ENCODE data around the gene PRR4.

Gene PRR4

GRCh38 chr12:10824957-10825356, 24.3 kb downstream of the PRR4 start:
- Histone ChIP-seq H3K36me3 (ENCODE audit: control insufficient read depth in 2 of 2, insufficient read depth in 1 of 2, low read length in 2 of 2) (no peaks in the 10 kb centered on the region), H3K9me3 (ENCODE audit: control insufficient read depth, insufficient read depth, low read depth, low read length) (no peaks in the 10 kb centered on the region), H3K27ac (ENCODE audit: extremely low read depth, low read depth, low read length) (no peak overlapping the region), H3K4me3 (ENCODE audit: low read depth, low read length) (no peak overlapping the region), H3K4me1 (ENCODE audit: control insufficient read depth, insufficient read depth, low read length) (no peaks in the 10 kb centered on the region)
- TF ChIP-seq, protein P1, sequence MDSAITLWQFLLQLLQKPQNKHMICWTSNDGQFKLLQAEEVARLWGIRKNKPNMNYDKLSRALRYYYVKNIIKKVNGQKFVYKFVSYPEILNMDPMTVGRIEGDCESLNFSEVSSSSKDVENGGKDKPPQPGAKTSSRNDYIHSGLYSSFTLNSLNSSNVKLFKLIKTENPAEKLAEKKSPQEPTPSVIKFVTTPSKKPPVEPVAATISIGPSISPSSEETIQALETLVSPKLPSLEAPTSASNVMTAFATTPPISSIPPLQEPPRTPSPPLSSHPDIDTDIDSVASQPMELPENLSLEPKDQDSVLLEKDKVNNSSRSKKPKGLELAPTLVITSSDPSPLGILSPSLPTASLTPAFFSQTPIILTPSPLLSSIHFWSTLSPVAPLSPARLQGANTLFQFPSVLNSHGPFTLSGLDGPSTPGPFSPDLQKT (IDR thresholded peaks at IDR 0.05; ENCODE audit: borderline replicate concordance, low read depth, low read length): no peak
- no peak for TF ChIP-seq ZNF600 (tag by site-specific recombination; IDR thresholded peaks at IDR 0.05)
- TF ChIP-seq BCL11B (tag by site-specific recombination; IDR thresholded peaks at IDR 0.05; ENCODE audit: low read depth): no peak
- no peak for TF ChIP-seq GFI1B (tag by site-specific recombination; IDR thresholded peaks at IDR 0.05)
- no peak for TF ChIP-seq ZBTB10 (tag by site-specific recombination; IDR thresholded peaks at IDR 0.05)
- no peak for TF ChIP-seq ZNF473 (tag by site-specific recombination; IDR thresholded peaks at IDR 0.05)
- TF ChIP-seq ZNF157 (tag by site-specific recombination; IDR thresholded peaks at IDR 0.05): no peak
- TF ChIP-seq ZNF184 (tag by site-specific recombination; IDR thresholded peaks at IDR 0.05): no peak
- no peak for TF ChIP-seq AEBP2 (tag by site-specific recombination; IDR thresholded peaks at IDR 0.05; ENCODE audit: borderline replicate concordance)
- TF ChIP-seq ZNF530 (tag by site-specific recombination; IDR thresholded peaks at IDR 0.05; ENCODE audit: low read depth): no peak
- TF ChIP-seq ZNF133 (tag by site-specific recombination; IDR thresholded peaks at IDR 0.05): no peak
- TF ChIP-seq ZNF239 (tag by site-specific recombination; IDR thresholded peaks at IDR 0.05): no peak
- TF ChIP-seq ZBTB8A (tag by site-specific recombination; IDR thresholded peaks at IDR 0.05): no peak
- no peak for TF ChIP-seq ZNF354C (tag by site-specific recombination; IDR thresholded peaks at IDR 0.05; ENCODE audit: borderline replicate concordance, low read depth)
- no peak for TF ChIP-seq GLI2 (tag by site-specific recombination; IDR thresholded peaks at IDR 0.05; ENCODE audit: borderline replicate concordance, low read depth)
- no peak for TF ChIP-seq ZNF37A (tag by site-specific recombination; IDR thresholded peaks at IDR 0.05)
- no peak for TF ChIP-seq SP7 (tag by site-specific recombination; IDR thresholded peaks at IDR 0.05)
- TF ChIP-seq ZNF792 (tag by site-specific recombination; IDR thresholded peaks at IDR 0.05): no peak
- TF ChIP-seq, protein P2, sequence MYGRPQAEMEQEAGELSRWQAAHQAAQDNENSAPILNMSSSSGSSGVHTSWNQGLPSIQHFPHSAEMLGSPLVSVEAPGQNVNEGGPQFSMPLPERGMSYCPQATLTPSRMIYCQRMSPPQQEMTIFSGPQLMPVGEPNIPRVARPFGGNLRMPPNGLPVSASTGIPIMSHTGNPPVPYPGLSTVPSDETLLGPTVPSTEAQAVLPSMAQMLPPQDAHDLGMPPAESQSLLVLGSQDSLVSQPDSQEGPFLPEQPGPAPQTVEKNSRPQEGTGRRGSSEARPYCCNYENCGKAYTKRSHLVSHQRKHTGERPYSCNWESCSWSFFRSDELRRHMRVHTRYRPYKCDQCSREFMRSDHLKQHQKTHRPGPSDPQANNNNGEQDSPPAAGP (tag by site-specific recombination; IDR thresholded peaks at IDR 0.05): no peak
- no peak for TF ChIP-seq GLIS1 (tag by site-specific recombination; IDR thresholded peaks at IDR 0.05)
- CTCF ChIA-PET: no interaction called here
- POLR2A ChIA-PET: no interaction called here

- ChIA-PET CTCF (no interaction called here), POLR2A (no interaction called here)
- TF ChIP-seq, protein P3, sequence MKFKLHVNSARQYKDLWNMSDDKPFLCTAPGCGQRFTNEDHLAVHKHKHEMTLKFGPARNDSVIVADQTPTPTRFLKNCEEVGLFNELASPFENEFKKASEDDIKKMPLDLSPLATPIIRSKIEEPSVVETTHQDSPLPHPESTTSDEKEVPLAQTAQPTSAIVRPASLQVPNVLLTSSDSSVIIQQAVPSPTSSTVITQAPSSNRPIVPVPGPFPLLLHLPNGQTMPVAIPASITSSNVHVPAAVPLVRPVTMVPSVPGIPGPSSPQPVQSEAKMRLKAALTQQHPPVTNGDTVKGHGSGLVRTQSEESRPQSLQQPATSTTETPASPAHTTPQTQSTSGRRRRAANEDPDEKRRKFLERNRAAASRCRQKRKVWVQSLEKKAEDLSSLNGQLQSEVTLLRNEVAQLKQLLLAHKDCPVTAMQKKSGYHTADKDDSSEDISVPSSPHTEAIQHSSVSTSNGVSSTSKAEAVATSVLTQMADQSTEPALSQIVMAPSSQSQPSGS (tag by site-specific recombination; IDR thresholded peaks at IDR 0.05; ENCODE audit: low read depth): peak; percentile 52
- TF ChIP-seq, protein P4, sequence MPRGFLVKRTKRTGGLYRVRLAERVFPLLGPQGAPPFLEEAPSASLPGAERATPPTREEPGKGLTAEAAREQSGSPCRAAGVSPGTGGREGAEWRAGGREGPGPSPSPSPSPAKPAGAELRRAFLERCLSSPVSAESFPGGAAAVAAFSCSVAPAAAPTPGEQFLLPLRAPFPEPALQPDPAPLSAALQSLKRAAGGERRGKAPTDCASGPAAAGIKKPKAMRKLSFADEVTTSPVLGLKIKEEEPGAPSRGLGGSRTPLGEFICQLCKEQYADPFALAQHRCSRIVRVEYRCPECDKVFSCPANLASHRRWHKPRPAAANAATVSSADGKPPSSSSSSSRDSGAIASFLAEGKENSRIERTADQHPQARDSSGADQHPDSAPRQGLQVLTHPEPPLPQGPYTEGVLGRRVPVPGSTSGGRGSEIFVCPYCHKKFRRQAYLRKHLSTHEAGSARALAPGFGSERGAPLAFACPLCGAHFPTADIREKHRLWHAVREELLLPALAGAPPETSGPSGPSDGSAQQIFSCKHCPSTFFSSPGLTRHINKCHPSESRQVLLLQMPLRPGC (tag by site-specific recombination; IDR thresholded peaks at IDR 0.05): no peak
- no peak for TF ChIP-seq ZNF549 (tag by site-specific recombination; IDR thresholded peaks at IDR 0.05)
- no peak for TF ChIP-seq ZNF510 (tag by site-specific recombination; IDR thresholded peaks at IDR 0.05; ENCODE audit: insufficient replicate concordance)
- TF ChIP-seq ZNF600 (tag by site-specific recombination; IDR thresholded peaks at IDR 0.05): no peak
- no peak overlapping the region for H3K27ac ChIP-seq (ENCODE audit: extremely low read depth, low read depth, low read length)
- H3K36me3 ChIP-seq (ENCODE audit: control insufficient read depth in 2 of 2, insufficient read depth in 1 of 2, low read length in 2 of 2): no peaks in the 10 kb centered on the region
- no peaks in the 10 kb centered on the region for H3K9me3 ChIP-seq (ENCODE audit: control insufficient read depth, insufficient read depth, low read depth, low read length)
- no peaks in the 10 kb centered on the region for H3K4me1 ChIP-seq (ENCODE audit: control insufficient read depth, insufficient read depth, low read length)
- H3K4me3 ChIP-seq (ENCODE audit: low read depth, low read length): no peak overlapping the region
Observed at GRCh38 chr12:10811883-10812536, 37.3 kb downstream of the PRR4 start.

All from HEK293 (cell line).